A549 treated with CORT108297 at 1 μM for 4 hours (cell line): Measurements from ENCODE around the gene HSPB9. TPM values are rescaled to one million over a fixed set of nuclear protein-coding genes. Genes with fewer than 3 reads are reported as not detected.

Experiments
- total RNA-seq: library from RNA; stranded (reverse); fragments of 200-300 nt; extraction: Qiagen RNA extraction; gene quantifications from 5 replicates; pipeline ENCODE4 v1.2.3, GENCODE V29; 2022

HSPB9 gene, protein sequence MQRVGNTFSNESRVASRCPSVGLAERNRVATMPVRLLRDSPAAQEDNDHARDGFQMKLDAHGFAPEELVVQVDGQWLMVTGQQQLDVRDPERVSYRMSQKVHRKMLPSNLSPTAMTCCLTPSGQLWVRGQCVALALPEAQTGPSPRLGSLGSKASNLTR
- total RNA-seq, result not detected in 5 replicates

GRCh38 chr17:42122371-42123303 is at the start of gene HSPB9:
TSS of gene HSPB9 (plus strand) at chr17:42122804. CDS start at chr17:42122851, 47 bp downstream.

GRCh38 chr17:42097691-42098631 is 24.6 kb upstream of the HSPB9 start, which contains the start of gene ZNF385C:
TSS of gene ZNF385C (minus strand) at chr17:42098473. CDS start at chr17:42063056, 35,417 bp downstream.

GRCh38 chr17:42112552-42113176 is 9.9 kb upstream of the HSPB9 start, which contains the start of gene DHX58:
TSS of gene DHX58 (minus strand) at chr17:42112714. CDS start at chr17:42111892, 822 bp downstream.

GRCh38 chr17:42120770-42121769 is 1.5 kb upstream of the HSPB9 start, which contains the start of gene KAT2A:
TSS of gene KAT2A (minus strand) at chr17:42121367. CDS start at chr17:42121304, 63 bp downstream.

Other genes with a start within 250 kb of the HSPB9 start
- gene ACLY, start 203.9 kb upstream of the HSPB9 start, total RNA-seq, result 246 to 312 TPM (median 293 TPM) in 5 replicates
- 1.2 to 1.7 TPM (median 1.4 TPM) in 5 replicates for gene ODAD4, start 192.2 kb upstream of the HSPB9 start, total RNA-seq
- gene CNP, start 156.0 kb upstream of the HSPB9 start, total RNA-seq, result 59.8 to 75.7 TPM (median 71.5 TPM) in 5 replicates
- gene DNAJC7, start 105.4 kb upstream of the HSPB9 start, total RNA-seq, result 115 to 125 TPM (median 118 TPM) in 5 replicates
- gene NKIRAS2, start 102.7 kb upstream of the HSPB9 start, total RNA-seq, result 44.6 to 49.7 TPM (median 48.8 TPM) in 5 replicates
- 0.47 to 0.94 TPM (median 0.79 TPM) in 5 replicates for gene C17orf113, start 72.2 kb upstream of the HSPB9 start, total RNA-seq
- 0.09 to 0.29 TPM (median 0.23 TPM) in 5 replicates for gene ZNF385C, start 24.3 kb upstream of the HSPB9 start, total RNA-seq
- 0.30 to 0.59 TPM (median 0.38 TPM) in 5 replicates for gene DHX58, start 10.1 kb upstream of the HSPB9 start, total RNA-seq
- 37.5 to 58.5 TPM (median 53.2 TPM) in 5 replicates for gene KAT2A, start 1.4 kb upstream of the HSPB9 start, total RNA-seq
- gene RAB5C, start 32.2 kb downstream of the HSPB9 start, total RNA-seq, result 223 to 270 TPM (median 267 TPM) in 5 replicates
- gene KCNH4, start 58.3 kb downstream of the HSPB9 start, total RNA-seq, result 0.15 to 0.49 TPM (median 0.39 TPM) in 5 replicates
- gene HCRT, start 62.6 kb downstream of the HSPB9 start, total RNA-seq, result 0.23 to 0.29 TPM (median 0.24 TPM) in 4 of 5 replicates, not detected in the other
- gene GHDC, start 71.7 kb downstream of the HSPB9 start, total RNA-seq, result 15.7 to 22.8 TPM (median 21.1 TPM) in 5 replicates
- gene STAT5B, start 153.6 kb downstream of the HSPB9 start, total RNA-seq, result 23.3 to 30.2 TPM (median 28.6 TPM) in 5 replicates
- 3.8 to 6.8 TPM (median 5.8 TPM) in 5 replicates for gene STAT5A, start 165.7 kb downstream of the HSPB9 start, total RNA-seq